ENCODE data around the gene LARGE1. TPM values are rescaled to one million over a fixed set of nuclear protein-coding genes. Genes with fewer than 3 reads are reported as not detected.

LARGE1 gene
- total and polyA plus RNA-seq, 2 of the 13 experiments (the other 11 are each of a cell fraction or from before 2014, with no cell fraction given), result 8.4 to 11.0 TPM

DNA sequence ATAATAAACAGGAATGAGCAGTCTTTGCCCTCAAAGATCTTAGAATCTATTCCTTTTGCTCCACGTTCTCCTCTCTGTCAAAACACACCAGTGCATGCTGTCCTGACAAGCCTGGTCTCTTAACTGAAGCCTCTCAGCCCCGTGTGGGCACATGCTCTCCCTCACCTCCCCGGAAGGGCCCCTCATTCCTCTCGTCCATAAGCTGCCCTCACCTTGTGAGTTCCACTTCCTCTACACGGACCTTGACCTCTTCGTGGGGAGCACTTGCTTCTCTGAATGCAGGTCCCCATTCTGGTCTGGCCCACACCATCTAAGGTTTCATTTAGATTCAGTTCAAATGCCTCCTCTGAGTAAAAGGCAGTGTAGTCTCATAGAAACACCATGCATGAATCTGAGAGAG is 449.8 kb downstream of the LARGE1 start (continued):
- TF ChIP-seq, protein P1, sequence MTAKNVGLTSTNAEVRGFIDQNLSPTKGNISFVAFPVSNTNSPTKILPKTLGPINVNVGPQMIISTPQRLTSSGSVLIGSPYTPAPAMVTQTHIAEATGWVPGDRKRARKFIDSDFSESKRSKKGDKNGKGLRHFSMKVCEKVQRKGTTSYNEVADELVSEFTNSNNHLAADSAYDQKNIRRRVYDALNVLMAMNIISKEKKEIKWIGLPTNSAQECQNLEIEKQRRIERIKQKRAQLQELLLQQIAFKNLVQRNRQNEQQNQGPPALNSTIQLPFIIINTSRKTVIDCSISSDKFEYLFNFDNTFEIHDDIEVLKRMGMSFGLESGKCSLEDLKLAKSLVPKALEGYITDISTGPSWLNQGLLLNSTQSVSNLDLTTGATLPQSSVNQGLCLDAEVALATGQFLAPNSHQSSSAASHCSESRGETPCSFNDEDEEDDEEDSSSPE (CRISPR knock-in tag; IDR thresholded peaks at IDR 0.05), result 0 out of 2 replicates have a peak, but pooled peaks have one; percentile 30
- TF ChIP-seq, protein P2, sequence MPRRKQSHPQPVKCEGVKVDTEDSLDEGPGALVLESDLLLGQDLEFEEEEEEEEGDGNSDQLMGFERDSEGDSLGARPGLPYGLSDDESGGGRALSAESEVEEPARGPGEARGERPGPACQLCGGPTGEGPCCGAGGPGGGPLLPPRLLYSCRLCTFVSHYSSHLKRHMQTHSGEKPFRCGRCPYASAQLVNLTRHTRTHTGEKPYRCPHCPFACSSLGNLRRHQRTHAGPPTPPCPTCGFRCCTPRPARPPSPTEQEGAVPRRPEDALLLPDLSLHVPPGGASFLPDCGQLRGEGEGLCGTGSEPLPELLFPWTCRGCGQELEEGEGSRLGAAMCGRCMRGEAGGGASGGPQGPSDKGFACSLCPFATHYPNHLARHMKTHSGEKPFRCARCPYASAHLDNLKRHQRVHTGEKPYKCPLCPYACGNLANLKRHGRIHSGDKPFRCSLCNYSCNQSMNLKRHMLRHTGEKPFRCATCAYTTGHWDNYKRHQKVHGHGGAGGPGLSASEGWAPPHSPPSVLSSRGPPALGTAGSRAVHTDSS (CRISPR knock-in tag; conservative IDR thresholded peaks at IDR 0.05), result no peak
- no peak for TF ChIP-seq ATM (IDR thresholded peaks at IDR 0.05; ENCODE audit: borderline replicate concordance)
- no peak for TF ChIP-seq HNRNPL (IDR thresholded peaks at IDR 0.05; ENCODE audit: low read depth, low read length)
- no peak for TF ChIP-seq MXI1 (IDR thresholded peaks at IDR 0.05; ENCODE audit: borderline replicate concordance, low read depth, low read length)
- TF ChIP-seq HOXA7 (CRISPR knock-in tag; IDR thresholded peaks at IDR 0.05), result no peak
- peak; percentile 78 for TF ChIP-seq ZMYM4 (CRISPR knock-in tag; IDR thresholded peaks at IDR 0.05)
- no peak for TF ChIP-seq RARG (CRISPR knock-in tag; IDR thresholded peaks at IDR 0.05; ENCODE audit: low read depth)
- TF ChIP-seq ZNF790 (CRISPR knock-in tag; IDR thresholded peaks at IDR 0.05; ENCODE audit: borderline replicate concordance), result no peak
- no peak for TF ChIP-seq THYN1 (CRISPR knock-in tag; IDR thresholded peaks at IDR 0.05; ENCODE audit: borderline replicate concordance, low read depth)
- TF ChIP-seq, protein P3, sequence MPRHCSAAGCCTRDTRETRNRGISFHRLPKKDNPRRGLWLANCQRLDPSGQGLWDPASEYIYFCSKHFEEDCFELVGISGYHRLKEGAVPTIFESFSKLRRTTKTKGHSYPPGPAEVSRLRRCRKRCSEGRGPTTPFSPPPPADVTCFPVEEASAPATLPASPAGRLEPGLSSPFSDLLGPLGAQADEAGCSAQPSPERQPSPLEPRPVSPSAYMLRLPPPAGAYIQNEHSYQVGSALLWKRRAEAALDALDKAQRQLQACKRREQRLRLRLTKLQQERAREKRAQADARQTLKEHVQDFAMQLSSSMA (CRISPR knock-in tag; IDR thresholded peaks at IDR 0.05), result no peak
- TF ChIP-seq ATRX (CRISPR knock-in tag; IDR thresholded peaks at IDR 0.05; ENCODE audit: borderline replicate concordance), result no peak
- TF ChIP-seq, protein P4, sequence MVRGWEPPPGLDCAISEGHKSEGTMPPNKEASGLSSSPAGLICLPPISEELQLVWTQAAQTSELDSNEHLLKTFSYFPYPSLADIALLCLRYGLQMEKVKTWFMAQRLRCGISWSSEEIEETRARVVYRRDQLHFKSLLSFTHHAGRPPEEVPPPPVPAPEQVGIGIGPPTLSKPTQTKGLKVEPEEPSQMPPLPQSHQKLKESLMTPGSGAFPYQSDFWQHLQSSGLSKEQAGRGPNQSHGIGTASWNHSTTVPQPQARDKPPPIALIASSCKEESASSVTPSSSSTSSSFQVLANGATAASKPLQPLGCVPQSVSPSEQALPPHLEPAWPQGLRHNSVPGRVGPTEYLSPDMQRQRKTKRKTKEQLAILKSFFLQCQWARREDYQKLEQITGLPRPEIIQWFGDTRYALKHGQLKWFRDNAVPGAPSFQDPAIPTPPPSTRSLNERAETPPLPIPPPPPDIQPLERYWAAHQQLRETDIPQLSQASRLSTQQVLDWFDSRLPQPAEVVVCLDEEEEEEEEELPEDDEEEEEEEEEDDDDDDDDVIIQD (CRISPR knock-in tag; IDR thresholded peaks at IDR 0.05; ENCODE audit: low read depth), result no peak; the same call in 1 of the 2 replicates
- TF ChIP-seq AKAP8 (CRISPR knock-in tag; IDR thresholded peaks at IDR 0.05), result no peak
- no peak for TF ChIP-seq FOXP1 (IDR thresholded peaks at IDR 0.05)
- no peak for TF ChIP-seq FOXP1 (CRISPR knock-in tag; IDR thresholded peaks at IDR 0.05)
- TF ChIP-seq ZKSCAN5 (CRISPR knock-in tag; IDR thresholded peaks at IDR 0.05), result peak; percentile 95
- TF ChIP-seq, protein P5, sequence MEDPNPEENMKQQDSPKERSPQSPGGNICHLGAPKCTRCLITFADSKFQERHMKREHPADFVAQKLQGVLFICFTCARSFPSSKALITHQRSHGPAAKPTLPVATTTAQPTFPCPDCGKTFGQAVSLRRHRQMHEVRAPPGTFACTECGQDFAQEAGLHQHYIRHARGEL (CRISPR knock-in tag; IDR thresholded peaks at IDR 0.05), result no peak
- TF ChIP-seq TARDBP (CRISPR knock-in tag; IDR thresholded peaks at IDR 0.05), result peak; percentile 39; the same call in 1 of the 2 replicates
- no peak for TF ChIP-seq TAF15 (IDR thresholded peaks at IDR 0.05; ENCODE audit: low read depth, low read length, poor library complexity, severe bottlenecking)
- TF ChIP-seq, protein P6, sequence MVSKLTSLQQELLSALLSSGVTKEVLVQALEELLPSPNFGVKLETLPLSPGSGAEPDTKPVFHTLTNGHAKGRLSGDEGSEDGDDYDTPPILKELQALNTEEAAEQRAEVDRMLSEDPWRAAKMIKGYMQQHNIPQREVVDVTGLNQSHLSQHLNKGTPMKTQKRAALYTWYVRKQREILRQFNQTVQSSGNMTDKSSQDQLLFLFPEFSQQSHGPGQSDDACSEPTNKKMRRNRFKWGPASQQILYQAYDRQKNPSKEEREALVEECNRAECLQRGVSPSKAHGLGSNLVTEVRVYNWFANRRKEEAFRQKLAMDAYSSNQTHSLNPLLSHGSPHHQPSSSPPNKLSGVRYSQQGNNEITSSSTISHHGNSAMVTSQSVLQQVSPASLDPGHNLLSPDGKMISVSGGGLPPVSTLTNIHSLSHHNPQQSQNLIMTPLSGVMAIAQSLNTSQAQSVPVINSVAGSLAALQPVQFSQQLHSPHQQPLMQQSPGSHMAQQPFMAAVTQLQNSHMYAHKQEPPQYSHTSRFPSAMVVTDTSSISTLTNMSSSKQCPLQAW (CRISPR knock-in tag; IDR thresholded peaks at IDR 0.05), result no peak
- TF ChIP-seq ZFP82 (CRISPR knock-in tag; IDR thresholded peaks at IDR 0.05; ENCODE audit: borderline replicate concordance), result no peak
- TF ChIP-seq ISL2 (CRISPR knock-in tag; IDR thresholded peaks at IDR 0.05), result no peak
- TF ChIP-seq KLF9 (CRISPR knock-in tag; IDR thresholded peaks at IDR 0.05; ENCODE audit: low read depth), result no peak
- 0 out of 2 replicates have a peak, but pooled peaks have one; percentile 34 for TF ChIP-seq ZNF878 (CRISPR knock-in tag; IDR thresholded peaks at IDR 0.05)
